ENCODE measurements around the gene AGMO.

AGMO gene

GRCh38 chr7:15352421-15353206, 209.2 kb downstream of the AGMO start:
- no peak overlapping the region for H3K4me3 ChIP-seq (replicated peaks; ENCODE audit: low read depth, low read length)
- TF ChIP-seq CTCF (IDR thresholded peaks at IDR 0.05; ENCODE audit: low read length, missing control alignments), result no peak
- DNase-seq (ENCODE audit: low read depth), result no peak

GRCh38 chr7:15345216-15345615, 216.6 kb downstream of the AGMO start:
- H3K4me3 ChIP-seq (replicated peaks; ENCODE audit: low read depth, low read length), result no peak overlapping the region
- no peak for TF ChIP-seq CTCF (IDR thresholded peaks at IDR 0.05; ENCODE audit: low read length, missing control alignments)
- no peak for DNase-seq (ENCODE audit: low read depth)

- no peak for TF ChIP-seq CTCF (IDR thresholded peaks at IDR 0.05; ENCODE audit: low read length, missing control alignments)
- no peak overlapping the region for H3K4me3 ChIP-seq (replicated peaks; ENCODE audit: low read depth, low read length)
- DNase-seq (ENCODE audit: low read depth), result no peak
Observed at GRCh38 chr7:15341817-15342216, 220.0 kb downstream of the AGMO start.

GRCh38 chr7:15336146-15336545, 225.7 kb downstream of the AGMO start:
- H3K4me3 ChIP-seq (replicated peaks; ENCODE audit: low read depth, low read length), result no peak overlapping the region
- DNase-seq (ENCODE audit: low read depth), result no peak
- TF ChIP-seq CTCF (IDR thresholded peaks at IDR 0.05; ENCODE audit: low read length, missing control alignments), result no peak

GRCh38 chr7:15335390-15335789, 226.4 kb downstream of the AGMO start:
- no peak overlapping the region for H3K4me3 ChIP-seq (replicated peaks; ENCODE audit: low read depth, low read length)
- TF ChIP-seq CTCF (IDR thresholded peaks at IDR 0.05; ENCODE audit: low read length, missing control alignments), result no peak
- no peak for DNase-seq (ENCODE audit: low read depth)

- TF ChIP-seq CTCF (IDR thresholded peaks at IDR 0.05; ENCODE audit: low read length, missing control alignments), result no peak
- DNase-seq (ENCODE audit: low read depth), result no peak
- no peak overlapping the region for H3K4me3 ChIP-seq (replicated peaks; ENCODE audit: low read depth, low read length)
Observed at GRCh38 chr7:15334536-15335263, 227.1 kb downstream of the AGMO start.
